HCT116 (cell line): Measurements from ENCODE around the gene FAM163B.

Experiments used
- EZH2phosphoT487 ChIP-seq: fragments of 200-600 bp; IDR thresholded peaks from 2 replicates; pipeline ENCODE4 v1.6.1; 2018; ENCODE audit warnings: antibody characterized with exemption, borderline replicate concordance
- FOSL1 ChIP-seq: IDR thresholded peaks from 2 replicates; pipeline ENCODE4 v1.6.1; 2012; ENCODE audit warnings: low read depth
- POLR2A ChIP-seq: IDR thresholded peaks from 2 replicates; pipeline ENCODE4 v1.7.0; 2011; ENCODE audit warnings: borderline replicate concordance; ENCODE audit not compliant: insufficient read depth, insufficient read length; ENCODE audit errors: extremely low read depth
- POLR2AphosphoS5 ChIP-seq: IDR thresholded peaks from 2 replicates; pipeline ENCODE4 v1.6.1; 2011; ENCODE audit warnings: mild to moderate bottlenecking, low read depth, low read length, moderate library complexity
- RAD21 ChIP-seq: IDR thresholded peaks from 2 replicates; pipeline ENCODE4 v1.6.1; 2012; ENCODE audit warnings: low read depth, mild to moderate bottlenecking
- SP1 ChIP-seq: IDR thresholded peaks from 2 replicates; pipeline ENCODE4 v1.6.1; 2012; ENCODE audit warnings: low read depth
- SRF ChIP-seq: IDR thresholded peaks from 2 replicates; pipeline ENCODE4 v1.6.1; 2012; ENCODE audit warnings: low read depth
- ZFX ChIP-seq: fragments of 450-650 bp; IDR thresholded peaks from 2 replicates; pipeline ENCODE4 v1.6.1; 2017
- TF ChIP-seq, protein P1 (sequence below): IDR thresholded peaks from 2 replicates; pipeline ENCODE4 v1.6.1; 2012; ENCODE audit warnings: low read depth
- TF ChIP-seq, protein P2 (sequence below): IDR thresholded peaks from 2 replicates; pipeline ENCODE4 v1.6.1; 2012
- TF ChIP-seq, protein P3 (sequence below), 3 experiments: fragments of 200-600 bp in 1 of 3; sonication (generic) in 1 of 3; IDR thresholded peaks in 2 of 3; conservative IDR thresholded peaks in 1 of 3; 2 replicates each; pipeline ENCODE4 v1.5.1; 2012 to 2017; ENCODE audit warnings: low read depth in 2 of 3, low read length in 2 of 3, antibody characterized with exemption in 1 of 3, borderline replicate concordance in 1 of 3, control low read depth in 1 of 3, mild to moderate bottlenecking in 1 of 3, mixed read lengths in 1 of 3, mixed run types in 1 of 3, moderate library complexity in 1 of 3; ENCODE audit not compliant: insufficient read depth in 1 of 3
- TF ChIP-seq, protein P4 (sequence below): IDR thresholded peaks from 2 replicates; pipeline ENCODE4 v1.6.1; 2012

DNA sequence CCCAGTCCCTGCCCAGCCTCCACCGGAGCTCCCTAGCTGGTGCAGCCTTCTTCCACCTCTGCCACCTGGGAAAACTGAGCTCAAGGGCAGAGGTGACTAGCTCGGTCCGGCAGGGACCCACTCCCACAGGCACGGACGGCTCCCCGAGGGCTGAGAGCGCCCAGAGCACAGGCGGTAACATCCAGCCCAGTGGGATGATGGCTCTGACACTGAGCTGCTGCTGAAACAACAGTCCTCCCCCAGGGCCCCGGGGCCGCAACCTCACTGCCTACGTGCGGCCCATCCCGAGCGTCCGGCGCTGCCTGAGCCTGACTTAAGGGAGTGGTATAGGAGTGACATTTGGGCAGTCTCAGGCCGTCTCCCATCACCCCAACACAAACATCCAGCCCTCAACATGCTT, 3.7 kb downstream of the FAM163B start:
- TF ChIP-seq, protein P1, sequence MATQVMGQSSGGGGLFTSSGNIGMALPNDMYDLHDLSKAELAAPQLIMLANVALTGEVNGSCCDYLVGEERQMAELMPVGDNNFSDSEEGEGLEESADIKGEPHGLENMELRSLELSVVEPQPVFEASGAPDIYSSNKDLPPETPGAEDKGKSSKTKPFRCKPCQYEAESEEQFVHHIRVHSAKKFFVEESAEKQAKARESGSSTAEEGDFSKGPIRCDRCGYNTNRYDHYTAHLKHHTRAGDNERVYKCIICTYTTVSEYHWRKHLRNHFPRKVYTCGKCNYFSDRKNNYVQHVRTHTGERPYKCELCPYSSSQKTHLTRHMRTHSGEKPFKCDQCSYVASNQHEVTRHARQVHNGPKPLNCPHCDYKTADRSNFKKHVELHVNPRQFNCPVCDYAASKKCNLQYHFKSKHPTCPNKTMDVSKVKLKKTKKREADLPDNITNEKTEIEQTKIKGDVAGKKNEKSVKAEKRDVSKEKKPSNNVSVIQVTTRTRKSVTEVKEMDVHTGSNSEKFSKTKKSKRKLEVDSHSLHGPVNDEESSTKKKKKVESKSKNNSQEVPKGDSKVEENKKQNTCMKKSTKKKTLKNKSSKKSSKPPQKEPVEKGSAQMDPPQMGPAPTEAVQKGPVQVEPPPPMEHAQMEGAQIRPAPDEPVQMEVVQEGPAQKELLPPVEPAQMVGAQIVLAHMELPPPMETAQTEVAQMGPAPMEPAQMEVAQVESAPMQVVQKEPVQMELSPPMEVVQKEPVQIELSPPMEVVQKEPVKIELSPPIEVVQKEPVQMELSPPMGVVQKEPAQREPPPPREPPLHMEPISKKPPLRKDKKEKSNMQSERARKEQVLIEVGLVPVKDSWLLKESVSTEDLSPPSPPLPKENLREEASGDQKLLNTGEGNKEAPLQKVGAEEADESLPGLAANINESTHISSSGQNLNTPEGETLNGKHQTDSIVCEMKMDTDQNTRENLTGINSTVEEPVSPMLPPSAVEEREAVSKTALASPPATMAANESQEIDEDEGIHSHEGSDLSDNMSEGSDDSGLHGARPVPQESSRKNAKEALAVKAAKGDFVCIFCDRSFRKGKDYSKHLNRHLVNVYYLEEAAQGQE, result no peak
- no peak for TF ChIP-seq POLR2A
- TF ChIP-seq SP1, result no peak
- TF ChIP-seq EZH2phosphoT487, result no peak
- TF ChIP-seq, protein P2, sequence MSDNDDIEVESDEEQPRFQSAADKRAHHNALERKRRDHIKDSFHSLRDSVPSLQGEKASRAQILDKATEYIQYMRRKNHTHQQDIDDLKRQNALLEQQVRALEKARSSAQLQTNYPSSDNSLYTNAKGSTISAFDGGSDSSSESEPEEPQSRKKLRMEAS, result no peak
- TF ChIP-seq ZFX, result no peak
- no peak for TF ChIP-seq FOSL1
- TF ChIP-seq, protein P3, sequence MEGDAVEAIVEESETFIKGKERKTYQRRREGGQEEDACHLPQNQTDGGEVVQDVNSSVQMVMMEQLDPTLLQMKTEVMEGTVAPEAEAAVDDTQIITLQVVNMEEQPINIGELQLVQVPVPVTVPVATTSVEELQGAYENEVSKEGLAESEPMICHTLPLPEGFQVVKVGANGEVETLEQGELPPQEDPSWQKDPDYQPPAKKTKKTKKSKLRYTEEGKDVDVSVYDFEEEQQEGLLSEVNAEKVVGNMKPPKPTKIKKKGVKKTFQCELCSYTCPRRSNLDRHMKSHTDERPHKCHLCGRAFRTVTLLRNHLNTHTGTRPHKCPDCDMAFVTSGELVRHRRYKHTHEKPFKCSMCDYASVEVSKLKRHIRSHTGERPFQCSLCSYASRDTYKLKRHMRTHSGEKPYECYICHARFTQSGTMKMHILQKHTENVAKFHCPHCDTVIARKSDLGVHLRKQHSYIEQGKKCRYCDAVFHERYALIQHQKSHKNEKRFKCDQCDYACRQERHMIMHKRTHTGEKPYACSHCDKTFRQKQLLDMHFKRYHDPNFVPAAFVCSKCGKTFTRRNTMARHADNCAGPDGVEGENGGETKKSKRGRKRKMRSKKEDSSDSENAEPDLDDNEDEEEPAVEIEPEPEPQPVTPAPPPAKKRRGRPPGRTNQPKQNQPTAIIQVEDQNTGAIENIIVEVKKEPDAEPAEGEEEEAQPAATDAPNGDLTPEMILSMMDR (IDR thresholded peaks at IDR 0.05 in 2 of 3, conservative IDR thresholded peaks at IDR 0.05 in 1 of 3; ENCODE audit: borderline replicate concordance in 1 of 3, insufficient read depth in 1 of 3, low read depth in 2 of 3, low read length in 2 of 3), result no peak
- TF ChIP-seq RAD21, result no peak
- no peak for TF ChIP-seq POLR2AphosphoS5
- TF ChIP-seq, protein P4, sequence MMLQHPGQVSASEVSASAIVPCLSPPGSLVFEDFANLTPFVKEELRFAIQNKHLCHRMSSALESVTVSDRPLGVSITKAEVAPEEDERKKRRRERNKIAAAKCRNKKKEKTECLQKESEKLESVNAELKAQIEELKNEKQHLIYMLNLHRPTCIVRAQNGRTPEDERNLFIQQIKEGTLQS, result no peak
- no peak for TF ChIP-seq SRF
